WTC11 (cell line): ENCODE data around the gene CEBPE. TPM values are rescaled to one million over a fixed set of nuclear protein-coding genes. Genes with fewer than 3 reads are reported as not detected.

Experiments
- ATAC-seq: fragments of 200-7000 bp; cut with Tn5 transposase; 2 replicates; pipeline ENCODE4 v1.10.0; 2021; ENCODE audit warnings: mild to moderate bottlenecking, moderate library complexity
- CTCF ChIA-PET: fragments of 300-600 bp; sonication (Branson Sonifier 250); formaldehyde crosslinking; loops from one replicate; lab custom pipeline; 2021; ENCODE audit warnings: antibody characterized with exemption; lab: Charles Lee
- POLR2A ChIA-PET: fragments of 350-600 bp; sonication (Branson Sonifier 250); formaldehyde crosslinking; loops from one replicate; lab custom pipeline; 2021; ENCODE audit warnings: antibody characterized with exemption; lab: Charles Lee
- DNase-seq: peaks from one replicate; pipeline ENCODE4 v3.0.0; 2021; ENCODE audit warnings: low spot score
- H3K27ac Mint-ChIP-seq: 2 replicates; pipeline ENCODE4 v1.8.0; 2021; ENCODE audit warnings: mixed read lengths
- H3K27me3 Mint-ChIP-seq: 2 replicates; pipeline ENCODE4 v1.8.0; 2021; ENCODE audit warnings: low read depth, mild to moderate bottlenecking, moderate library complexity, mixed read lengths
- H3K36me3 Mint-ChIP-seq: 2 replicates; pipeline ENCODE4 v1.8.0; 2021; ENCODE audit warnings: mixed read lengths
- H3K4me1 Mint-ChIP-seq: 2 replicates; pipeline ENCODE4 v1.8.0; 2022; ENCODE audit warnings: mixed read lengths
- H3K4me3 Mint-ChIP-seq: 2 replicates; pipeline ENCODE4 v1.8.0; 2021; ENCODE audit warnings: mild to moderate bottlenecking, moderate library complexity, mixed read lengths
- H3K9me3 Mint-ChIP-seq: 2 replicates; pipeline ENCODE4 v1.8.0; 2021; ENCODE audit warnings: mixed read lengths
- CBFB ChIP-seq: sonication (generic); formaldehyde crosslinking; IDR thresholded peaks from 2 replicates; pipeline ENCODE4 v1.8.1; 2022; ENCODE audit warnings: mild to moderate bottlenecking, low read depth, missing genetic modification reagents
- CREM ChIP-seq: sonication (generic); formaldehyde crosslinking; IDR thresholded peaks from 2 replicates; pipeline ENCODE4 v1.8.1; 2022; ENCODE audit warnings: mild to moderate bottlenecking, missing genetic modification reagents, moderate library complexity
- ETV6 ChIP-seq: sonication (generic); formaldehyde crosslinking; IDR thresholded peaks from 2 replicates; pipeline ENCODE4 v1.8.1; 2022; ENCODE audit warnings: mild to moderate bottlenecking, missing genetic modification reagents
- KAT7 ChIP-seq: sonication (generic); formaldehyde crosslinking; IDR thresholded peaks from 2 replicates; pipeline ENCODE4 v1.8.1; 2023; ENCODE audit warnings: missing genetic modification reagents, mild to moderate bottlenecking, borderline replicate concordance
- NR2C2 ChIP-seq: sonication (generic); formaldehyde crosslinking; IDR thresholded peaks from 2 replicates; pipeline ENCODE4 v1.8.0; 2022; ENCODE audit warnings: mild to moderate bottlenecking, missing genetic modification reagents
- TCF7 ChIP-seq: sonication (generic); formaldehyde crosslinking; IDR thresholded peaks from 2 replicates; pipeline ENCODE4 v1.8.0; 2022; ENCODE audit warnings: mild to moderate bottlenecking, low read depth, missing genetic modification reagents, moderate library complexity
- ZNF263 ChIP-seq: sonication (generic); formaldehyde crosslinking; IDR thresholded peaks from 2 replicates; pipeline ENCODE4 v1.8.1; 2022; ENCODE audit warnings: low read depth, mild to moderate bottlenecking, moderate library complexity, missing genetic modification reagents
- ZNF416 ChIP-seq: fragments of 250-450 bp; sonication (Bioruptor Pico); IDR thresholded peaks from 2 replicates; pipeline ENCODE4 v1.9.0; 2021; ENCODE audit warnings: mild to moderate bottlenecking, inconsistent platforms
- total RNA-seq: library from RNA; stranded (reverse); gene quantifications from 3 replicates; pipeline ENCODE4 v1.2.3, GENCODE V29; 2021
- TF ChIP-seq, protein P1 (sequence below): sonication (generic); formaldehyde crosslinking; IDR thresholded peaks from 2 replicates; pipeline ENCODE4 v1.8.0; 2022; ENCODE audit warnings: mild to moderate bottlenecking, missing genetic modification reagents
- TF ChIP-seq, protein P2 (sequence below): fragments of 250-450 bp; sonication (Bioruptor Pico); conservative IDR thresholded peaks from 2 replicates; pipeline ENCODE4 v1.9.0; 2021; ENCODE audit warnings: mild to moderate bottlenecking
- TF ChIP-seq, protein P3 (sequence below): sonication (generic); formaldehyde crosslinking; IDR thresholded peaks from 2 replicates; pipeline ENCODE4 v1.8.1; 2022; ENCODE audit warnings: low read depth, missing genetic modification reagents, borderline replicate concordance
- TF ChIP-seq, protein P4 (sequence below): sonication (generic); formaldehyde crosslinking; IDR thresholded peaks from 2 replicates; pipeline ENCODE4 v1.8.1; 2022; ENCODE audit warnings: low read depth, mild to moderate bottlenecking, moderate library complexity, missing genetic modification reagents, borderline replicate concordance
- TF ChIP-seq, protein P5 (sequence below): sonication (generic); formaldehyde crosslinking; IDR thresholded peaks from 2 replicates; pipeline ENCODE4 v1.8.1; 2022; ENCODE audit warnings: mild to moderate bottlenecking, moderate library complexity, missing genetic modification reagents
- TF ChIP-seq, protein P6 (sequence below): sonication (generic); formaldehyde crosslinking; IDR thresholded peaks from 2 replicates; pipeline ENCODE4 v1.8.1; 2023; ENCODE audit warnings: mild to moderate bottlenecking, missing genetic modification reagents
- TF ChIP-seq, protein P7 (sequence below): sonication (generic); formaldehyde crosslinking; IDR thresholded peaks from 2 replicates; pipeline ENCODE4 v1.8.1; 2023; ENCODE audit warnings: mild to moderate bottlenecking, moderate library complexity, missing genetic modification reagents

CEBPE gene
- total RNA-seq, 1 experiment from 2014 or later: not detected

DNA sequence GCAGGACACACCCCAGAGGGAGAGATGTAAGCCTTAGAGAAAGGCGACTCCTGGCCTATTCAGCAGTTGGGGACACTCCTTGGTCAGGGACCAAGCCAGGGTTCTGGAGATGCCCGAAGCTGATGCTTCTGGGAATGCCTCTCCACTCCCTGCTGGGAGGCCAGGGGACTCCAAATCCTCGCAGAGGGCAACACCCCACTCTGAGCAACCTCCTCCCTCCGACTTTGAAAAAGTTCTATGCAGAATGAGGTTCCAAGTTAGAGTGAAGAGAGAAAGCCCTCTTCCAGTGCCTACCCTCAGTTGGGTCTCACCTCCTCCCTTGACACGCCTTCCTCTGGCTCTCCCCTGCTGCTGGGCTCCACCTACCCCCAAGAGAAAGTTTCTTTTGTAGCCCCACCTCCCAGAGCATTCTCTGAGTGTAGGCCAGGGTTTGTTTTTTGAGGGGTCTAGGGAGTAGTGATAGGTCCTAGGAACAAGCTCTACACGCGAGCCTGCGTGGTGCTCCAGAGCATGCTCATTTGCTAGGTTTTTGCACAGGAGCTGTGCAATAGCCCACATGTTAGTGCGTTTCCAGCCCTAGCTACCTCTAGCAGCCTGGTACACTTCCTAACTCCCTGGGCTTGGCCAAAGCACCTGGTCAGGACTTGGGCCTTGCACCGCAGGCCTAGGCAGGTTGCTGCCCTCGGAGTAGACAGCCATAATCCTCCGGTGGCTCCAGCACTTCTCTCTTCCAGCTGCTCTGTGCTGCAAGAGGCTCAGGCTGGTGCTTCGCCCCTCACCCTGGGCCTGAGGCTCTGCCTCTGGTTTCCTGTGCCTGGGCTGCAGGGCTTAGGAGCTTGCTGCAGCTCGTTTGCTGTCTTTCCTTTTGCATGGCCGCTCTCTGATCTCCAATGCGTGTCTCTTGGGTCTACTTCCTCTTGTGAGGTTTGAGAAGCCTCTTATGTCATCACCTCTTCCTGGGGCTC is 590 bp upstream of the CEBPE start:
- DNase-seq (no peak), ATAC-seq (no peak)
- TF ChIP-seq ZNF263 (CRISPR knock-in tag) (no peak), NR2C2 (CRISPR knock-in tag) (no peak), CREM (no peak), CBFB (no peak), KAT7 (CRISPR knock-in tag) (no peak), TCF7 (CRISPR knock-in tag) (no peak)
- TF ChIP-seq, protein P1, sequence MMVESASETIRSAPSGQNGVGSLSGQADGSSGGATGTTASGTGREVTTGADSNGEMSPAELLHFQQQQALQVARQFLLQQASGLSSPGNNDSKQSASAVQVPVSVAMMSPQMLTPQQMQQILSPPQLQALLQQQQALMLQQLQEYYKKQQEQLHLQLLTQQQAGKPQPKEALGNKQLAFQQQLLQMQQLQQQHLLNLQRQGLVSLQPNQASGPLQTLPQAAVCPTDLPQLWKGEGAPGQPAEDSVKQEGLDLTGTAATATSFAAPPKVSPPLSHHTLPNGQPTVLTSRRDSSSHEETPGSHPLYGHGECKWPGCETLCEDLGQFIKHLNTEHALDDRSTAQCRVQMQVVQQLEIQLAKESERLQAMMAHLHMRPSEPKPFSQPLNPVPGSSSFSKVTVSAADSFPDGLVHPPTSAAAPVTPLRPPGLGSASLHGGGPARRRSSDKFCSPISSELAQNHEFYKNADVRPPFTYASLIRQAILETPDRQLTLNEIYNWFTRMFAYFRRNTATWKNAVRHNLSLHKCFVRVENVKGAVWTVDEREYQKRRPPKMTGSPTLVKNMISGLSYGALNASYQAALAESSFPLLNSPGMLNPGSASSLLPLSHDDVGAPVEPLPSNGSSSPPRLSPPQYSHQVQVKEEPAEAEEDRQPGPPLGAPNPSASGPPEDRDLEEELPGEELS (CRISPR knock-in tag): no peak
- TF ChIP-seq, protein P2, sequence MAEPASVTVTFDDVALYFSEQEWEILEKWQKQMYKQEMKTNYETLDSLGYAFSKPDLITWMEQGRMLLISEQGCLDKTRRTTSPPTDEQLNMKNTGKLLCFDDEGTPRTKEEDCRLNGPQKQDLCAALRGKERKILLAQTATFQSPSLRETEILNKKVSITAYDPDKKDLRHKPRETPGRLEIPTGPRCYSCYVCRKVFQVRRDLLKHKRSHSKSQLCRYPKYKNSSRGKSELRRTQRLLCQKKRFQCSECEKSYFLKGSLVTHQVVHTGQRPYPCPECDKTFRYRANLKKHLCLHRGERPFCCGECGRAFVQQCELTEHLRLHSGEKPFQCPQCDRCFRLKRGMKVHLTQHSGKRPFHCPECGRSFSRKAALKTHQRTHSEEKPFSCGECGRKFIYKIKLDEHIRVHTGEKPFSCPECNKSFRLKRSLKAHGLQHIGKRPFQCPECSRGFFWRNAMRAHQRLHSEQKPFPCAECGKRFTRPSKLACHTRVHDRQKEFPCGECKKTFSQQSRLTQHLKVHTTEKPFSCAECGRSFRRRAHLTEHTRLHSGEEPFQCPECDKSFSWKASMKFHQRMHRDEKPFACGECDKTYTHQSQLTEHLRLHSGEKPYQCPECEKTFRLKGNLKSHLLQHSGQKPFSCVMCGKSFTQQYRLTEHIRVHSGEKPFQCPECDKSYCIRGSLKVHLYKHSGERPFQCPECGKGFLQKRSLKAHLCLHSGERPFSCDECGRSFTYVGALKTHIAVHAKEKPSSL (CRISPR knock-in tag): no peak
- H3K27ac Mint-ChIP-seq: no peak overlapping the region
- H3K9me3 Mint-ChIP-seq: no peaks in the 10 kb centered on the region
- ChIA-PET POLR2A (interaction anchor here (0.5 to 1.4 kb wide), 4 partner anchors 25 to 103 kb away, joined by 3 to 8 read pairs (median 4); partner anchors contain the start of genes ACIN1 and C14orf119), CTCF (interaction anchor here (0.9 to 8.4 kb wide), 27 partner anchors 9 to 260 kb away, joined by 3 to 372 read pairs (median 16); partner anchors contain the start of genes ACIN1, BCL2L2, C14orf119 and CIROP)
- no peaks in the 10 kb centered on the region for H3K36me3 Mint-ChIP-seq
- H3K4me1 Mint-ChIP-seq: peaks cover 56% of the 10 kb centered on the region
- H3K4me3 Mint-ChIP-seq: no peak overlapping the region
- peaks cover 15% of the 10 kb centered on the region for H3K27me3 Mint-ChIP-seq

DNA sequence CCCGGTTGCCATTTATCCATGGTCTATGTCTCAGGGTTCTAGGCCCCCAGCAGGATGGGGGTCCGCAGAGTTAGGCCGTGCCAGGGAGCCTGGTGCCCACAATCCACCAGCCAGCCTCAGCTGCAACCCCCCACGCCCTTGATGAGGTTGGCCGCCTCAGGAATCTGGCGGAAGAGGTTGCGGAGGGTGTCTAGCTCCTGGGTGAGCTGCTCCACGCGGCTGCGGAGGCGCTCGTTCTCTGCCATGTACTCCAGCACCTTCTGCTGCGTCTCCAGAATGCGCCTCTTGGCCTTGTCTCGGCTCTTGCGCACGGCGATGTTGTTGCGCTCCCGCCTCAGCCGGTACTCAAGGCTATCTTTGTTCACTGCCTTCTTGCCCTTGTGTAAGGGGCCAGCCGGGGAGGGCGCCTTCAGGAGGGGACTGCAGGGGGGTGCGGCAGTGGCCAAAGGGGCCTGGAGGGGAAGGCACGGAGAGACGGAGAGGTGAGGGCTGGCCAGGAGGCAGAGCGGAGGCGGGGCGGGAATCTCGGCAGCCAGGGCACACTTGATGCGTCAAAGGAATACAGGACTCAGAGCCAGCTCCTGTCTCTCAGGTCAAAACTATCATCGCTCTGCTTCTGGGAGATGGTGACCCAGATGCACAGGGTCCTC is 1.6 kb downstream of the CEBPE start:
- no peak for DNase-seq
- Mint-ChIP-seq H3K9me3 (no peaks in the 10 kb centered on the region), H3K27me3 (peaks cover 22% of the 10 kb centered on the region), H3K4me3 (no peak overlapping the region), H3K36me3 (no peaks in the 10 kb centered on the region), H3K27ac (no peak overlapping the region), H3K4me1 (peaks cover 53% of the 10 kb centered on the region)
- ChIA-PET POLR2A (interaction anchor here (0.6 to 0.7 kb wide), 2 partner anchors 143 to 576 kb away, joined by 3 read pairs; no protein-coding TSS in a partner anchor), CTCF (interaction anchor here (1.8 to 8.4 kb wide), 3 partner anchors 49 to 204 kb away, joined by 5 to 372 read pairs (median 6); partner anchors contain the start of genes PABPN1 and SLC7A8)
- no peak for TF ChIP-seq ZNF416
- no peak for TF ChIP-seq ETV6 (CRISPR knock-in tag)
- ATAC-seq: no peak

DNA sequence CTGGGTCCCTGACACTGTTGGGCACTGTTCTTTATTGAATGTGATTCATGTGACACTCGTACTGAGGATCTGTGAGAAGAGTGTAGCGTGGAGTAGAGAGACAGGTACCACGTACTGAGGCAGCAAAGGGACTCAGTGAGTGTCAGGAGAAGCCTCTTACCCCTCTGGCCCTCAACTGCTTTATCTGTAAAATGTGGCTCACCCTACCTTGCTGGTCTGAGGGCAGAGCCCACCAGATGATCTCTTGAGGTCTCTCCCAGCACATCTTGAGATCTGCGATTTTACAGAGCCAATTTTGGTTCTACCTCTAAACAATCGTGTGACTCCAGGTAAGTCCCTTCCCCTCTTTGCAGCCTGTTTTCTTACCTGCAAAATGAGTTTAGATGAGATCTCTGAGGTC is 3.1 kb downstream of the CEBPE start:
- Mint-ChIP-seq H3K4me1 (peaks cover 39% of the 10 kb centered on the region), H3K27ac (no peak overlapping the region), H3K27me3 (peaks cover 22% of the 10 kb centered on the region), H3K4me3 (no peak overlapping the region), H3K9me3 (no peaks in the 10 kb centered on the region), H3K36me3 (no peaks in the 10 kb centered on the region)
- ATAC-seq (no peak), DNase-seq (no peak)
- ChIA-PET POLR2A (no interaction called here), CTCF (interaction anchor here (1.0 kb wide), 1 partner anchor 47 kb away, joined by 3 read pairs; no protein-coding TSS in a partner anchor)
- TF ChIP-seq, protein P3, sequence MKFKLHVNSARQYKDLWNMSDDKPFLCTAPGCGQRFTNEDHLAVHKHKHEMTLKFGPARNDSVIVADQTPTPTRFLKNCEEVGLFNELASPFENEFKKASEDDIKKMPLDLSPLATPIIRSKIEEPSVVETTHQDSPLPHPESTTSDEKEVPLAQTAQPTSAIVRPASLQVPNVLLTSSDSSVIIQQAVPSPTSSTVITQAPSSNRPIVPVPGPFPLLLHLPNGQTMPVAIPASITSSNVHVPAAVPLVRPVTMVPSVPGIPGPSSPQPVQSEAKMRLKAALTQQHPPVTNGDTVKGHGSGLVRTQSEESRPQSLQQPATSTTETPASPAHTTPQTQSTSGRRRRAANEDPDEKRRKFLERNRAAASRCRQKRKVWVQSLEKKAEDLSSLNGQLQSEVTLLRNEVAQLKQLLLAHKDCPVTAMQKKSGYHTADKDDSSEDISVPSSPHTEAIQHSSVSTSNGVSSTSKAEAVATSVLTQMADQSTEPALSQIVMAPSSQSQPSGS (CRISPR knock-in tag): no peak
- TF ChIP-seq, protein P4, sequence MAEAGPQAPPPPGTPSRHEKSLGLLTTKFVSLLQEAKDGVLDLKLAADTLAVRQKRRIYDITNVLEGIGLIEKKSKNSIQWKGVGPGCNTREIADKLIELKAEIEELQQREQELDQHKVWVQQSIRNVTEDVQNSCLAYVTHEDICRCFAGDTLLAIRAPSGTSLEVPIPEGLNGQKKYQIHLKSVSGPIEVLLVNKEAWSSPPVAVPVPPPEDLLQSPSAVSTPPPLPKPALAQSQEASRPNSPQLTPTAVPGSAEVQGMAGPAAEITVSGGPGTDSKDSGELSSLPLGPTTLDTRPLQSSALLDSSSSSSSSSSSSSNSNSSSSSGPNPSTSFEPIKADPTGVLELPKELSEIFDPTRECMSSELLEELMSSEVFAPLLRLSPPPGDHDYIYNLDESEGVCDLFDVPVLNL (CRISPR knock-in tag): no peak
- TF ChIP-seq, protein P5, sequence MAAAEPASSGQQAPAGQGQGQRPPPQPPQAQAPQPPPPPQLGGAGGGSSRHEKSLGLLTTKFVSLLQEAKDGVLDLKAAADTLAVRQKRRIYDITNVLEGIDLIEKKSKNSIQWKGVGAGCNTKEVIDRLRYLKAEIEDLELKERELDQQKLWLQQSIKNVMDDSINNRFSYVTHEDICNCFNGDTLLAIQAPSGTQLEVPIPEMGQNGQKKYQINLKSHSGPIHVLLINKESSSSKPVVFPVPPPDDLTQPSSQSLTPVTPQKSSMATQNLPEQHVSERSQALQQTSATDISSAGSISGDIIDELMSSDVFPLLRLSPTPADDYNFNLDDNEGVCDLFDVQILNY (CRISPR knock-in tag): no peak
- TF ChIP-seq, protein P6, sequence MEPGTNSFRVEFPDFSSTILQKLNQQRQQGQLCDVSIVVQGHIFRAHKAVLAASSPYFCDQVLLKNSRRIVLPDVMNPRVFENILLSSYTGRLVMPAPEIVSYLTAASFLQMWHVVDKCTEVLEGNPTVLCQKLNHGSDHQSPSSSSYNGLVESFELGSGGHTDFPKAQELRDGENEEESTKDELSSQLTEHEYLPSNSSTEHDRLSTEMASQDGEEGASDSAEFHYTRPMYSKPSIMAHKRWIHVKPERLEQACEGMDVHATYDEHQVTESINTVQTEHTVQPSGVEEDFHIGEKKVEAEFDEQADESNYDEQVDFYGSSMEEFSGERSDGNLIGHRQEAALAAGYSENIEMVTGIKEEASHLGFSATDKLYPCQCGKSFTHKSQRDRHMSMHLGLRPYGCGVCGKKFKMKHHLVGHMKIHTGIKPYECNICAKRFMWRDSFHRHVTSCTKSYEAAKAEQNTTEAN: no peak
- TF ChIP-seq, protein P7, sequence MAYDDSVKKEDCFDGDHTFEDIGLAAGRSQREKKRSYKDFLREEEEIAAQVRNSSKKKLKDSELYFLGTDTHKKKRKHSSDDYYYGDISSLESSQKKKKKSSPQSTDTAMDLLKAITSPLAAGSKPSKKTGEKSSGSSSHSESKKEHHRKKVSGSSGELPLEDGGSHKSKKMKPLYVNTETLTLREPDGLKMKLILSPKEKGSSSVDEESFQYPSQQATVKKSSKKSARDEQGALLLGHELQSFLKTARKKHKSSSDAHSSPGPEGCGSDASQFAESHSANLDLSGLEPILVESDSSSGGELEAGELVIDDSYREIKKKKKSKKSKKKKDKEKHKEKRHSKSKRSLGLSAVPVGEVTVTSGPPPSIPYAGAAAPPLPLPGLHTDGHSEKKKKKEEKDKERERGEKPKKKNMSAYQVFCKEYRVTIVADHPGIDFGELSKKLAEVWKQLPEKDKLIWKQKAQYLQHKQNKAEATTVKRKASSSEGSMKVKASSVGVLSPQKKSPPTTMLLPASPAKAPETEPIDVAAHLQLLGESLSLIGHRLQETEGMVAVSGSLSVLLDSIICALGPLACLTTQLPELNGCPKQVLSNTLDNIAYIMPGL (CRISPR knock-in tag): no peak
